Epithelial cell of esophagus (primary cell): Measurements from ENCODE around the gene ATOH8.

Experiments used
- DNase-seq: peaks from one replicate; pipeline ENCODE4 v3.0.0; 2010; ENCODE audit warnings: low read depth
- H3K4me3 ChIP-seq: 2 replicates; pipeline ENCODE4 v1.5.1; 2011; ENCODE audit warnings: mild to moderate bottlenecking, low read length, control low read depth
- TF ChIP-seq, protein P1 (sequence below): IDR thresholded peaks from 2 replicates; pipeline ENCODE4 v1.5.1; 2011; ENCODE audit warnings: low read depth, mild to moderate bottlenecking, low read length, control low read depth, inconsistent platforms; ENCODE audit not compliant: insufficient read depth; ENCODE audit errors: missing control alignments

Gene ATOH8

DNA sequence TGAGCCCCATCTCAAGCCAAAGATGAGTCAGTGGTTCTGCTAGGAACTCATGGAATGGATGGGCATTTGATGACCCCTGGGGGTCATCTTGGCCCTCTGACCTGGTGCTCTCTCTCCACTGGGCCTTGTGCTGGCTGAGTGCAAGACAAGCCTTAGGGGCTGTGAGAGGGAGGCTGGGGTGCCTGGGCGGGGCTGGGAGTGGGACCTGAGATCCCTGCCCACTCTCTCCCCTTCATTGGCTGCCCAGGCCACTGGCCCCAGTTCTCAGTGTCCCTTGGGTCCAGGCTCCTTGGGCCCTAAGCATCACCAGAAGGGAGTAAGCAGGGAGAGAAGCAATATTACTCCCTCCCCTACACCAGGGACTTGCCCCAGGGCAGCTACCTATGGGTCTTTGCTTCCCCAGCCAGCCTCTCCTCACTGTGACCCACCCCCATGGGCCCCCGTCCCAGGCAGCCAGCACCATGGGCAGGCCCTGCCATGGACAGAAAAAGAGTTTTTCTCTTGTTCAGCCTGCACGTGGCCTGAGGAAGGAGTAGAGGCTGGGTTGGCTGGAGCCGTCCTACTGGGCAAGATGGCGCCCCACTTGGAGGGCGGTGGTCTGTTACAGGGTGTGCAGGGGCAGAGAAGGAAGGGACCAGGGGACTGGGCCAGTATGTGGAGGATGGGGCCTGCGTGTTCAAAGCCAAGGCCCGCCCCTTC is 33.6 kb downstream of the ATOH8 start:
- DNase-seq = no peak
- TF ChIP-seq, protein P1, sequence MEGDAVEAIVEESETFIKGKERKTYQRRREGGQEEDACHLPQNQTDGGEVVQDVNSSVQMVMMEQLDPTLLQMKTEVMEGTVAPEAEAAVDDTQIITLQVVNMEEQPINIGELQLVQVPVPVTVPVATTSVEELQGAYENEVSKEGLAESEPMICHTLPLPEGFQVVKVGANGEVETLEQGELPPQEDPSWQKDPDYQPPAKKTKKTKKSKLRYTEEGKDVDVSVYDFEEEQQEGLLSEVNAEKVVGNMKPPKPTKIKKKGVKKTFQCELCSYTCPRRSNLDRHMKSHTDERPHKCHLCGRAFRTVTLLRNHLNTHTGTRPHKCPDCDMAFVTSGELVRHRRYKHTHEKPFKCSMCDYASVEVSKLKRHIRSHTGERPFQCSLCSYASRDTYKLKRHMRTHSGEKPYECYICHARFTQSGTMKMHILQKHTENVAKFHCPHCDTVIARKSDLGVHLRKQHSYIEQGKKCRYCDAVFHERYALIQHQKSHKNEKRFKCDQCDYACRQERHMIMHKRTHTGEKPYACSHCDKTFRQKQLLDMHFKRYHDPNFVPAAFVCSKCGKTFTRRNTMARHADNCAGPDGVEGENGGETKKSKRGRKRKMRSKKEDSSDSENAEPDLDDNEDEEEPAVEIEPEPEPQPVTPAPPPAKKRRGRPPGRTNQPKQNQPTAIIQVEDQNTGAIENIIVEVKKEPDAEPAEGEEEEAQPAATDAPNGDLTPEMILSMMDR = no peak
- no peak overlapping the region for H3K4me3 ChIP-seq

DNA sequence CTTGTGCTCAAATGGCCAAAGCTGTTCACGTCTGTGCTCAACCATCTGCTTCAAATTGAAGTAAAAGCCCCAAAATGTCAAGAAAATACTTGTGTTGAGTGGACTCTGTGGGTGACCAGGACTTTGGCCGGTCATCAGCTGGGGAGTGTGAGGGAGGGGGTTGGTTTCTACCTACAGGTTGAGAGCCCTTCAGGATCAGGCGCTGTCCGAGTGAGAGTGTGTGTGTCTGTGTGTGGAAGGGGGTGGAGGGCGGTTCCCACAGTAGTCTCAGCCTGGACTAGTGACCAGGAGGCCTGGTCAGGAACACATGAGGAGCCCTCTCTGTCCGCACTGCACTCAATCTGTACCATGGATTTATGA is 34.2 kb downstream of the ATOH8 start:
- TF ChIP-seq, protein P1 = no peak
- no peak overlapping the region for H3K4me3 ChIP-seq
- DNase-seq = no peak

DNA sequence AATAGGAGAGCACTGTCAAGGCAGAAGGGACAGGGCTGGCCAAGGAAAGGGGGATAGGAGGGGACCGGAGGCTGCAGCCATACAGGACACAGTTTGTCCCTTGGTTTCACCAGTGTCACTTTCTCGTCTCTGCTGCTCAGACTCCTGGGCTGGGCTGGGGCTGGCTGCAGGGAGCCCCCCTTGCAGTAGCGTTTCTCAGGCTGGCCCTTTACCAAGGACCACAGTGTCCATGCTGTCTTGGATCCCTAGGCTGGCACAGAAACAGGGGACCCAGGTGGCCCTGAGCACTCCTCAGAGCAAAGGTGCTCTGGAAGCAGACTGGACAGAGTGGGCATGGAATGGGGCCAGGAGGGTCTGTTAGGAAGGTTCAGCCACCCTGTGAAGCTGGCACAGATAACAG is 34.8 kb downstream of the ATOH8 start:
- H3K4me3 ChIP-seq = no peak overlapping the region
- DNase-seq = no peak
- TF ChIP-seq, protein P1 = no peak

DNA sequence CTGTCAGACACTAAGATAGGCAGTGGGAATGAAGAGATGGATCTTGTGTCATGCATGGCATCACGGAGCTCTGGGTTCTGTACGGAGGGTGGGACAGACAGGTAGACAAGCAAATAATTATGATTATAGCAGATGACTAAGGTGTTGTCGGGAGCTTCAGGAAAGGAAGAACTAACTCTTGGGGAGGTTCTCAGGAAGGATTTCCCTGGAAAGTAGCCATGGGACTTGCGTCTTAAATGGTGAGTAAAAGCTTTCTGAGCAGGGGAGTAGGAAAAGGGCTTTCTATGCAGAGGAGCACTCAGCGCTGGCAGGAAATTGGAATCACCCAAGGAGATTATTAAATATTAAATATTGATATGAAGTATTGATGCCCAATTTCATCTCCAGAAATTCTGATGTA is 35.5 kb downstream of the ATOH8 start:
- DNase-seq = no peak
- no peak overlapping the region for H3K4me3 ChIP-seq
- TF ChIP-seq, protein P1 = no peak

DNA sequence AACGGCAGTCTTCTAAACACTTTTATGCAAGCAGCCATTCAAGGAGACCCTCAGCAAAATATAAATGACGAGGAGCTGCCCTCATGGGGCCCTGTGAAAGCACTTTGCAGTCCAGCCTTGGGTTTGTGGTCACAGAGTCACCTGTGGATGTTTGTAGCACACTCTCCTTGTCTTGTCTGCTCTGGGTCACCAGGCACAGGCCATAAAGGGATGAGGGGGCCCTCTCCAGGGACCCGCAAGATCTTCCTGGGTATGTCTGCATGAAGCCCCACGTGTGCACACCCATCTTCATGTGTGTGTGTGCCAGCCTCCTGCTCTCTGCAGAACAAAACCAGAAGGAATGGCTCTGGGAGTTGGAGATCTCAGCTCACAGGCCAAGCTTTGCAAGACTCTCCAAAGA is 36.2 kb downstream of the ATOH8 start:
- H3K4me3 ChIP-seq = no peak overlapping the region
- DNase-seq = no peak
- TF ChIP-seq, protein P1 = no peak

DNA sequence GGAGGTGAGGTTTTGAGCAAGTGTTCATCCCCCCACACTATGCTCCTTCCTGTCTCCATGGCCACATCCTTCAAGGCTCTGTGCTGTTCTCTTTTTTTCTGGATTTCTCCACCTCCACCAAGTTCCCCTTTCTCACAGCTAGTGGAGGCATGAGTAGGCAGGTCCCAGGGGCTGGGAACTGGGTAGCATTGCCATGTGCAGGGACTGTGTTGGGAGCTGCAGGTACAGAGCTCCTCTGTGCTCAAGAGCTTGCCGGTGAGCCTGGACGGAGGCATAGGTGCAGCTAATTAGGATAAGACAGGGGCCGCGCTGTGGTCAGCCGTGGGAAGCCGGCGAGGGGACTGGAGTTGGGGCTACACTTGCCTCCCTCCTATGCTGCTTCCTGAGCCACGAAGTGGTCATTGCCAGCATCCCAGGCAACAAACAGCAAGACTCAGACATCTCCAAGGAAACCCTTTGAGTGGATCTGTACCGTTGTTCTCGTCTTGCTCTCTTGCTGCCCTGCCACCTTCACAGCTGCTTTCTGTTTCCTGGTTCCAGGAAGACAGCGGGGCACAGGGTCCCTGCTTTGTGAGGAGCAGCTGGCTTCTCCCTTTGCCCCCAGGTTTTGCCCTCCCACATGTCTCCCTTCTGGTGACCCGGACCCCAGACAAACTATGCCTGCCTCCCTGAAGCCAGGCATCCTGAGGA is 36.9 kb downstream of the ATOH8 start:
- DNase-seq = no peak

More for the DNA sequence above, 36.9 kb downstream of the ATOH8 start:
- H3K4me3 ChIP-seq = no peak overlapping the region
- TF ChIP-seq, protein P1 = no peak
